HFFc6 (cell line): ENCODE measurements around the gene USF1. TPM values are rescaled to one million over a fixed set of nuclear protein-coding genes. Genes with fewer than 3 reads are reported as not detected.
"Not testable (repeated sequence)": the region's sequence is repeated elsewhere in the genome, so short reads cannot be mapped to it uniquely, and the experiment has no call there.

Experiments
- DNase-seq: peaks from one replicate; pipeline ENCODE4 v3.0.0-alpha.2; 2018
- H3K27ac Mint-ChIP-seq: 2 replicates; pipeline ENCODE4 v1.8.0; 2020; ENCODE audit warnings: mild to moderate bottlenecking, mixed read lengths
- H3K27me3 Mint-ChIP-seq: 2 replicates; pipeline ENCODE4 v1.8.0; 2021; ENCODE audit warnings: mild to moderate bottlenecking, moderate library complexity, mixed read lengths; ENCODE audit not compliant: insufficient read depth
- H3K36me3 Mint-ChIP-seq: 2 replicates; pipeline ENCODE4 v1.8.0; 2021; ENCODE audit warnings: low read depth, mixed read lengths
- H3K4me1 Mint-ChIP-seq: 2 replicates; pipeline ENCODE4 v1.8.0; 2020; ENCODE audit warnings: low read depth, mixed read lengths
- H3K4me3 Mint-ChIP-seq: 2 replicates; pipeline ENCODE4 v1.8.0; 2020; ENCODE audit warnings: mild to moderate bottlenecking, moderate library complexity, mixed read lengths
- H3K9me3 Mint-ChIP-seq: 2 replicates; pipeline ENCODE4 v1.8.0; 2020; ENCODE audit warnings: mild to moderate bottlenecking, mixed read lengths
- CTCF ChIP-seq: fragments of 200-600 bp; sonication (generic); IDR thresholded peaks from 2 replicates; pipeline ENCODE4 v1.5.0; 2021; ENCODE audit warnings: antibody characterized with exemption, mild to moderate bottlenecking
- total RNA-seq, 6 experiments: library from RNA; stranded (reverse); fragmentation: NEBNext Ultra II Directional; extraction: Animal tissue kit (Norgen Biotek cat#: 25700); gene quantifications; 2 replicates in 1 of 6; 3 replicates in 5 of 6; pipeline ENCODE4 v1.2.3, GENCODE V29; 2021

The USF1 gene
- total RNA-seq, 6 experiments from 2014 or later, result 31.2 to 38.0 (median 33.4) TPM

- no peak for DNase-seq
- Mint-ChIP-seq H3K27me3 (peaks cover 3% of the 10 kb centered on the region), H3K4me1 (peaks cover 5% of the 10 kb centered on the region; the same call in 1 of the 2 replicates), H3K36me3 (no peaks in the 10 kb centered on the region), H3K27ac (no peak overlapping the region), H3K9me3 (no peaks in the 10 kb centered on the region), H3K4me3 (no peak overlapping the region)
- no peak for TF ChIP-seq CTCF
Observed at GRCh38 chr1:161070761-161071160, 25.0 kb upstream of the USF1 start.

- H3K9me3 Mint-ChIP-seq, result no peaks in the 10 kb centered on the region
- no peak for TF ChIP-seq CTCF
- H3K27ac Mint-ChIP-seq, result no peak within 1 kb of the TSS
- H3K4me1 Mint-ChIP-seq, result peaks cover 5% of the 10 kb centered on the region; the same call in 1 of the 2 replicates
- H3K27me3 Mint-ChIP-seq, result peaks cover 6% of the 10 kb centered on the region
- DNase-seq, result no peak
- no peaks in the 10 kb centered on the region for H3K36me3 Mint-ChIP-seq
- no peak within 1 kb of the TSS for H3K4me3 Mint-ChIP-seq
Observed at GRCh38 chr1:161069731-161070270, 24.0 kb upstream of the USF1 start, which contains the start of gene ARHGAP30. Gene ARHGAP30, minus strand, starts transcription at chr1:161069891. Its CDS starts 267 bp downstream, at chr1:161069624.

- H3K4me3 Mint-ChIP-seq, result no peak overlapping the region
- DNase-seq, result no peak
- H3K4me1 Mint-ChIP-seq, result peaks cover 5% of the 10 kb centered on the region; the same call in 1 of the 2 replicates
- H3K36me3 Mint-ChIP-seq, result no peaks in the 10 kb centered on the region
- no peak overlapping the region for H3K27ac Mint-ChIP-seq
- H3K27me3 Mint-ChIP-seq, result peaks cover 11% of the 10 kb centered on the region
- TF ChIP-seq CTCF, result no peak
- H3K9me3 Mint-ChIP-seq, result no peaks in the 10 kb centered on the region
Observed at GRCh38 chr1:161069241-161069640, 23.5 kb upstream of the USF1 start.

GRCh38 chr1:161068306-161069234, 22.8 kb upstream of the USF1 start:
- Mint-ChIP-seq H3K4me1 (peaks cover 5% of the 10 kb centered on the region; the same call in 1 of the 2 replicates), H3K27ac (no peak overlapping the region), H3K36me3 (no peaks in the 10 kb centered on the region), H3K4me3 (no peak overlapping the region), H3K9me3 (no peaks in the 10 kb centered on the region), H3K27me3 (peaks cover 14% of the 10 kb centered on the region)
- DNase-seq, result no peak
- no peak for TF ChIP-seq CTCF

GRCh38 chr1:161066694-161067093, 20.9 kb upstream of the USF1 start:
- no peaks in the 10 kb centered on the region for H3K9me3 Mint-ChIP-seq
- peaks cover 21% of the 10 kb centered on the region for H3K27me3 Mint-ChIP-seq
- no peak overlapping the region for H3K27ac Mint-ChIP-seq
- no peak overlapping the region for H3K4me3 Mint-ChIP-seq
- H3K4me1 Mint-ChIP-seq, result peaks cover 5% of the 10 kb centered on the region; the same call in 1 of the 2 replicates
- no peak for TF ChIP-seq CTCF
- H3K36me3 Mint-ChIP-seq, result no peaks in the 10 kb centered on the region
- no peak for DNase-seq

- not testable (repeated sequence) for DNase-seq, H3K36me3 Mint-ChIP-seq, H3K9me3 Mint-ChIP-seq, H3K27ac Mint-ChIP-seq, H3K4me1 Mint-ChIP-seq, H3K4me3 Mint-ChIP-seq
- H3K27me3 Mint-ChIP-seq, result peaks cover 21% of the 10 kb centered on the region
Observed at GRCh38 chr1:161065681-161066080, 19.9 kb upstream of the USF1 start.

- not testable (repeated sequence) for H3K36me3 Mint-ChIP-seq, DNase-seq, H3K9me3 Mint-ChIP-seq, H3K27ac Mint-ChIP-seq, H3K4me3 Mint-ChIP-seq, H3K4me1 Mint-ChIP-seq
- H3K27me3 Mint-ChIP-seq, result peaks cover 24% of the 10 kb centered on the region
Observed at GRCh38 chr1:161063936-161064335, 18.2 kb upstream of the USF1 start.
